H1 (cell line): ENCODE data around the gene LRP11. TPM values are rescaled to one million over a fixed set of nuclear protein-coding genes. Genes with fewer than 3 reads are reported as not detected.

Experiments used
- CTCF ChIA-PET: fragments of 300-600 bp; sonication (Branson Sonifier 250); formaldehyde crosslinking; loops from one replicate; lab custom pipeline; 2021; ENCODE audit not compliant: partially characterized antibody; lab: Charles Lee
- POLR2A ChIA-PET: fragments of 300-600 bp; sonication (Branson Sonifier 250); formaldehyde crosslinking; loops from one replicate; lab custom pipeline; 2021; ENCODE audit warnings: inconsistent platforms; ENCODE audit not compliant: partially characterized antibody; lab: Charles Lee
- DNase-seq, 2 experiments: peaks; one replicate each; pipeline versions ENCODE4 v3.0.0 to v3.0.0-alpha.2; 2010 to 2022; ENCODE audit warnings: low spot score in 2 of 2, low read depth in 1 of 2, mixed read lengths in 1 of 2
- FAIRE-seq: peaks from 2 replicates; lab custom pipeline; 2011; peaks lifted over from hg19 to GRCh38; lab: Jason Lieb, UNC
- H2AFZ ChIP-seq: 2 replicates; pipeline ENCODE4 v1.8.1; 2012; ENCODE audit warnings: low read length, inconsistent platforms
- H2AK5ac ChIP-seq: 2 replicates; pipeline ENCODE4 v1.6.1; 2013; ENCODE audit warnings: low read depth, low read length
- H2BK120ac ChIP-seq: replicated peaks from 2 replicates; pipeline ENCODE3; 2013; ENCODE audit warnings: low read depth, low read length, inconsistent platforms
- H2BK12ac ChIP-seq: 2 replicates; pipeline ENCODE4 v1.6.1; 2013; ENCODE audit warnings: low read depth, low read length
- H2BK15ac ChIP-seq: 2 replicates; pipeline ENCODE4 v1.6.1; 2013; ENCODE audit warnings: low read length
- H2BK20ac ChIP-seq: 2 replicates; pipeline ENCODE4 v1.6.1; 2013; ENCODE audit warnings: low read length
- H2BK5ac ChIP-seq: 2 replicates; pipeline ENCODE4 v1.6.1; 2013; ENCODE audit warnings: low read depth, low read length
- H3K14ac ChIP-seq: 2 replicates; pipeline ENCODE4 v1.6.1; 2013; ENCODE audit warnings: inconsistent platforms; ENCODE audit not compliant: insufficient read length
- H3K18ac ChIP-seq: 2 replicates; pipeline ENCODE4 v1.6.1; 2013; ENCODE audit warnings: low read length; ENCODE audit errors: extremely low read depth
- H3K23ac ChIP-seq: 2 replicates; pipeline ENCODE4 v1.6.1; 2013; ENCODE audit warnings: inconsistent platforms; ENCODE audit not compliant: insufficient read length
- H3K23me2 ChIP-seq: 2 replicates; pipeline ENCODE4 v1.6.1; 2013; ENCODE audit warnings: low read depth, low read length
- H3K27ac ChIP-seq: 2 replicates; pipeline ENCODE4 v1.6.1; 2011; ENCODE audit warnings: low read depth, low read length, inconsistent platforms
- H3K27me3 ChIP-seq, 4 experiments: replicated peaks in 1 of 4; 1 replicate in 1 of 4; 2 replicates in 3 of 4; pipeline versions ENCODE4 v1.6.1 to v1.8.1; 2011 to 2013; ENCODE audit warnings: low read length in 3 of 4, mild to moderate bottlenecking in 3 of 4, inconsistent platforms in 2 of 4, mixed read lengths in 2 of 4, moderate library complexity in 1 of 4; ENCODE audit not compliant: control insufficient read depth in 3 of 4, insufficient read depth in 3 of 4; ENCODE audit errors: extremely low read depth in 1 of 4
- H3K36me3 ChIP-seq, 4 experiments: 2 replicates each; pipeline versions ENCODE4 v1.6.1 to v1.8.1; 2011 to 2013; ENCODE audit warnings: mild to moderate bottlenecking in 4 of 4, low read length in 3 of 4, moderate library complexity in 2 of 4, control low read depth in 1 of 4, inconsistent platforms in 1 of 4; ENCODE audit not compliant: insufficient read depth in 4 of 4, control insufficient read depth in 2 of 4
- H3K4ac ChIP-seq: replicated peaks from 2 replicates; pipeline ENCODE3; 2013; ENCODE audit warnings: low read length, low read depth, mixed read lengths, inconsistent platforms; ENCODE audit not compliant: insufficient read length
- H3K4me1 ChIP-seq, 4 experiments: replicated peaks in 1 of 4; 1 replicate in 1 of 4; 2 replicates in 3 of 4; pipeline versions ENCODE4 v1.6.1 to v1.8.1; 2011 to 2013; ENCODE audit warnings: low read length in 3 of 4, inconsistent platforms in 2 of 4, mixed read lengths in 1 of 4; ENCODE audit not compliant: insufficient read depth in 4 of 4, control insufficient read depth in 3 of 4
- H3K4me2 ChIP-seq, 2 experiments: 2 replicates each; pipeline versions ENCODE4 v1.6.1 to v1.8.1; 2011 to 2013; ENCODE audit warnings: low read depth in 2 of 2, low read length in 2 of 2, control low read depth in 1 of 2, inconsistent platforms in 1 of 2, mild to moderate bottlenecking in 1 of 2; ENCODE audit not compliant: insufficient read depth in 1 of 2
- H3K4me3 ChIP-seq, 4 experiments: fragments of 200-600, 300-600 bp in 1 of 4; sonication (generic), shearing (Covaris generic), sonication (Bioruptor Twin) in 1 of 4; 2 replicates each; pipeline versions ENCODE4 v1.5.1 to v1.8.1; 2011 to 2016; ENCODE audit warnings: low read length in 4 of 4, low read depth in 3 of 4, control low read depth in 2 of 4, inconsistent platforms in 2 of 4, mild to moderate bottlenecking in 2 of 4, mixed read lengths in 1 of 4, moderate library complexity in 1 of 4; ENCODE audit not compliant: insufficient read depth in 2 of 4; ENCODE audit errors: extremely low read depth in 1 of 4
- H3K56ac ChIP-seq: replicated peaks from 2 replicates; pipeline ENCODE3; 2013; ENCODE audit warnings: low read depth, mild to moderate bottlenecking, mixed read lengths, low read length, inconsistent platforms; ENCODE audit not compliant: insufficient read length
- H3K79me1 ChIP-seq: 2 replicates; pipeline ENCODE4 v1.6.1; 2013; ENCODE audit warnings: low read depth, low read length, control low read depth
- H3K79me2 ChIP-seq, 2 experiments: 2 replicates each; pipeline versions ENCODE4 v1.6.1 to v1.8.1; 2012 to 2013; ENCODE audit warnings: low read length in 2 of 2, mild to moderate bottlenecking in 2 of 2, inconsistent platforms in 1 of 2; ENCODE audit not compliant: insufficient read depth in 2 of 2, control insufficient read depth in 1 of 2
- H3K9ac ChIP-seq, 4 experiments: replicated peaks in 1 of 4; 1 replicate in 1 of 4; 2 replicates in 3 of 4; pipeline versions ENCODE4 v1.6.1 to v1.8.1; 2011 to 2013; ENCODE audit warnings: low read depth in 3 of 4, low read length in 3 of 4, control low read depth in 2 of 4, mild to moderate bottlenecking in 2 of 4, moderate library complexity in 2 of 4, inconsistent platforms in 1 of 4; ENCODE audit errors: extremely low read depth in 1 of 4
- H3K9me3 ChIP-seq, 2 experiments: 2 replicates each; pipeline versions ENCODE4 v1.6.1 to v1.8.1; 2012 to 2013; ENCODE audit warnings: mild to moderate bottlenecking in 2 of 2, moderate library complexity in 2 of 2, control low read depth in 1 of 2, inconsistent platforms in 1 of 2, low read depth in 1 of 2, low read length in 1 of 2, mixed read lengths in 1 of 2; ENCODE audit not compliant: insufficient read depth in 2 of 2
- H4K20me1 ChIP-seq, 2 experiments: replicated peaks in 1 of 2; 2 replicates each; pipeline versions ENCODE3 to v1.8.1; 2011 to 2013; ENCODE audit warnings: inconsistent platforms in 2 of 2, low read length in 2 of 2, mild to moderate bottlenecking in 1 of 2; ENCODE audit not compliant: insufficient read depth in 2 of 2, control insufficient read depth in 1 of 2
- H4K5ac ChIP-seq: 2 replicates; pipeline ENCODE4 v1.6.1; 2013; ENCODE audit warnings: low read length, low read depth, mixed read lengths, inconsistent platforms; ENCODE audit not compliant: insufficient read length
- H4K8ac ChIP-seq: 2 replicates; pipeline ENCODE4 v1.8.0; 2013; ENCODE audit warnings: mild to moderate bottlenecking, moderate library complexity, low read length, inconsistent platforms; ENCODE audit not compliant: insufficient read depth; ENCODE audit errors: extremely low read depth
- H4K91ac ChIP-seq: replicated peaks from 2 replicates; pipeline ENCODE3; 2013; ENCODE audit warnings: low read length, mixed read lengths, inconsistent platforms; ENCODE audit not compliant: insufficient read length
- BRCA1 ChIP-seq: IDR thresholded peaks from 2 replicates; pipeline ENCODE4 v1.6.1; 2012; ENCODE audit warnings: low read depth, low read length, improper control_type of control experiment
- HDAC6 ChIP-seq: IDR thresholded peaks from one replicate; pipeline ENCODE4 v1.7.1; 2012; ENCODE audit warnings: low read depth, mild to moderate bottlenecking, inconsistent platforms, low read length, moderate library complexity
- KDM5A ChIP-seq: fragments of 200-600 bp; IDR thresholded peaks from 2 replicates; pipeline ENCODE4 v1.7.1; 2012; ENCODE audit warnings: mild to moderate bottlenecking, low read length, inconsistent platforms, mixed read lengths
- NANOG ChIP-seq: IDR thresholded peaks from 2 replicates; pipeline ENCODE4 v1.6.1; 2011; ENCODE audit warnings: low read length, low read depth, mild to moderate bottlenecking, inconsistent platforms; ENCODE audit not compliant: insufficient read depth, poor library complexity, severe bottlenecking
- NRF1 ChIP-seq: IDR thresholded peaks from 2 replicates; pipeline ENCODE4 v1.6.1; 2011; ENCODE audit warnings: mild to moderate bottlenecking, low read depth, low read length, improper control_type of control experiment
- SAP30 ChIP-seq: fragments of 300-600 bp; sonication (generic); IDR thresholded peaks from 2 replicates; pipeline ENCODE4 v1.7.1; 2012; ENCODE audit warnings: low read length, moderate library complexity, mild to moderate bottlenecking, inconsistent platforms; ENCODE audit not compliant: insufficient read depth, insufficient replicate concordance
- WGBS, 2 experiments: shearing (Covaris generic) in 1 of 2; methylation state at CpG; one replicate each; pipeline versions ENCODE4 v1.1.6 to v1.1.7; 2013 to 2015; ENCODE audit warnings: low lambda C conversion rate in 2 of 2, mixed read lengths in 2 of 2, inconsistent platforms in 1 of 2, low coverage in 1 of 2, missing lambda C conversion rate in 1 of 2; ENCODE audit not compliant: insufficient replicate concordance in 2 of 2, insufficient coverage in 1 of 2, insufficient read length in 1 of 2; ENCODE audit errors: extremely low coverage in 1 of 2, missing lambda C conversion rate in 1 of 2; 5-methylcytosine and 5-hydroxymethylcytosine counted together
- polyA plus RNA-seq, 7 experiments: library from polyadenylated mRNA; depleted of rRNA in 3 of 7; stranded (reverse) in 5 of 7; unstranded in 2 of 7; fragments of >200 nt in 5 of 7; fragments of 200-250 nt in 2 of 7; gene quantifications; 1 replicate in 5 of 7; 2 replicates in 1 of 7; 4 replicates in 1 of 7; pipeline versions ENCODE4 v1.2.1 to v1.2.3, GENCODE V29; 2011 to 2013; ENCODE audit warnings: missing spikeins in 2 of 7, mixed read lengths in 2 of 7
- total RNA-seq: library from RNA; stranded (reverse); fragmentation: NEBNext Ultra II Directional; extraction: Animal tissue kit (Norgen Biotek cat#: 25700); gene quantifications from 2 replicates; pipeline ENCODE4 v1.2.1, GENCODE V29; 2021

The LRP11 gene
- total and polyA plus RNA-seq, 2 of the 8 experiments (the other 6 are each of a cell fraction or from before 2014, with no cell fraction given): 11.0 to 20.0 TPM

DNA sequence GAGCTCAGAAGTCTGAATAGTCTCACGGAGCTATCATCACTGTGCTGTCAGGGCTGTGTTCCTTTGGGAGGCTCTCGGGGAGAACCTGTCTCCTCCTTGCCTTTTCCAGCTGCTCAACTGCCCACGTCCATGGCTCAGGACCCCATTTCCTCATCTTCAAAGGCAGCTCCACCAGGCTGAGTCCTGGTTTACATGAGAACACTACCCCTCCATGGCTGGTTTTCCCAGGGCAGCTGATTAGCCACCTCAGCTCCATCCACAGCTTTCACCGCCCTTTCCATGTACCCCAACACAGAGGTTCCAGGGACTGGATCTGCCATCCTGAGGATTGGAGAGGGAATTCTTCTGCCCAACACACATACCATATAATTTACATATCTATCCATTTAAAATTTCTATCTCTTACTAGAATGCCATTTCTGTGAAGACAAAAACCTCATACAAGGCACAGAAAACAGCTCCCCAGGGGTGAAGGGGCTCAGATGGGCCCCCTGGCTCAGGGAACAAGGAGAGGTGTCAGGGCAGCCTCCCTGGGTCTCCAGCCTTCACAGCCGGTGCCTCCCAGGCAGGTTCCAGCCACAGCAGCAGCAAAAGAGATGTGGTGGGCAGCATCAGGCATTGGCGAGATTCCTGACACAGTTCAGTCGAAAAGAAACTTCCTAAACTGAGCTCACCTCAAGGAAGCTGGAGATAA lies 35.9 kb upstream of the LRP11 start:
- H3K23me2 ChIP-seq: no peaks in the 10 kb centered on the region
- no peak overlapping the region for H3K23ac ChIP-seq
- POLR2A ChIA-PET: interaction anchor here (0.6 kb wide), 2 partner anchors 54 to 338 kb away, joined by 3 read pairs; no protein-coding TSS in a partner anchor
- H3K27me3 ChIP-seq: no peaks in the 10 kb centered on the region
- peaks cover 0 to 4% (median 0%) of the 10 kb centered on the region in 4 experiments; a peak in 1 of 7 replicates for H3K4me1 ChIP-seq
- no peaks in the 10 kb centered on the region for H3K79me1 ChIP-seq
- FAIRE-seq (no peak), DNase-seq (no peak)
- no peak overlapping the region for H4K5ac ChIP-seq
- no peak overlapping the region for H3K18ac ChIP-seq
- no peak overlapping the region for H2BK15ac ChIP-seq
- no peak overlapping the region for H2AK5ac ChIP-seq
- no peak overlapping the region for H2BK5ac ChIP-seq
- no peak overlapping the region for H3K14ac ChIP-seq
- H2BK120ac ChIP-seq: no peak overlapping the region
- no peaks in the 10 kb centered on the region for H3K79me2 ChIP-seq
- CTCF ChIA-PET: interaction anchor here (1.1 to 3.1 kb wide), 7 partner anchors 11 to 65 kb away, joined by 3 to 13 read pairs (median 4); no protein-coding TSS in a partner anchor
- H3K4me3 ChIP-seq: no peak overlapping the region
- H3K4me2 ChIP-seq: no peak overlapping the region
- H4K91ac ChIP-seq: no peak overlapping the region
- no peak overlapping the region for H2BK20ac ChIP-seq
- no peak overlapping the region for H3K27ac ChIP-seq
- no peak overlapping the region for H2AFZ ChIP-seq
- WGBS, 2 experiments: 71% methylated on average over 7 of the region's 7 CpGs; no CpG with 5 or more reads in 1 of the 2 experiments
- no peak overlapping the region for H2BK12ac ChIP-seq
- no peak for TF ChIP-seq HDAC6
- no peak for TF ChIP-seq BRCA1
- no peak for TF ChIP-seq NANOG
- no peak for TF ChIP-seq NRF1
- TF ChIP-seq KDM5A: no peak
- TF ChIP-seq SAP30: no peak
- no peaks in the 10 kb centered on the region for H3K9me3 ChIP-seq
- H4K8ac ChIP-seq: no peak overlapping the region
- no peak overlapping the region for H3K4ac ChIP-seq
- H4K20me1 ChIP-seq: no peaks in the 10 kb centered on the region
- no peak overlapping the region for H3K9ac ChIP-seq
- H3K36me3 ChIP-seq: no peaks in the 10 kb centered on the region
- no peak overlapping the region for H3K56ac ChIP-seq
